ENCODE results near the gene YIPF6.

DNA sequence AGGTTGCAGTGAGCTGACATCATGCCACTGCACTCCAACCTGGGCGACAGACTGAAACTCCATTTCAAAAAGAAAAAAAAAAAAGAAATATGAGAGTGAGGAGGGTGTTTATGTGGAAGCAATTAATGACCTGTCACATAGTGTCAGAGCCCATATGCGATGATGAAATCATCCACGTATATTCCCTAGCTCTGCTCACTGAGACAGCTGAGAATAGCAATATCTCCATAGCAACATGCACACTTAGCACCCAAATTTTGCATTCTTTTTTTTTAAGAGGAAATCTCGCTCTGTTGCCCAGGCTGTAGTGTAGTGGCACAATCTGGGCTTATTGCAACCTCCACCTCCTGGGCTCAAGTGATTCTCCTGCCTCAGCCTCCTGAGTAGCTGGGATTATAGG is 34.1 kb upstream of the YIPF6 start:
- TF ChIP-seq POLR2A (IDR thresholded peaks at IDR 0.05) = no peak
- TF ChIP-seq, protein P1, sequence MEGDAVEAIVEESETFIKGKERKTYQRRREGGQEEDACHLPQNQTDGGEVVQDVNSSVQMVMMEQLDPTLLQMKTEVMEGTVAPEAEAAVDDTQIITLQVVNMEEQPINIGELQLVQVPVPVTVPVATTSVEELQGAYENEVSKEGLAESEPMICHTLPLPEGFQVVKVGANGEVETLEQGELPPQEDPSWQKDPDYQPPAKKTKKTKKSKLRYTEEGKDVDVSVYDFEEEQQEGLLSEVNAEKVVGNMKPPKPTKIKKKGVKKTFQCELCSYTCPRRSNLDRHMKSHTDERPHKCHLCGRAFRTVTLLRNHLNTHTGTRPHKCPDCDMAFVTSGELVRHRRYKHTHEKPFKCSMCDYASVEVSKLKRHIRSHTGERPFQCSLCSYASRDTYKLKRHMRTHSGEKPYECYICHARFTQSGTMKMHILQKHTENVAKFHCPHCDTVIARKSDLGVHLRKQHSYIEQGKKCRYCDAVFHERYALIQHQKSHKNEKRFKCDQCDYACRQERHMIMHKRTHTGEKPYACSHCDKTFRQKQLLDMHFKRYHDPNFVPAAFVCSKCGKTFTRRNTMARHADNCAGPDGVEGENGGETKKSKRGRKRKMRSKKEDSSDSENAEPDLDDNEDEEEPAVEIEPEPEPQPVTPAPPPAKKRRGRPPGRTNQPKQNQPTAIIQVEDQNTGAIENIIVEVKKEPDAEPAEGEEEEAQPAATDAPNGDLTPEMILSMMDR (IDR thresholded peaks at IDR 0.05) = no peak
- no peak for TF ChIP-seq POLR2AphosphoS5 (IDR thresholded peaks at IDR 0.05)
